Suprapubic skin (tissue), 4 donors: ENCODE measurements around the gene GALNT2. TPM values are rescaled to one million over a fixed set of nuclear protein-coding genes. Genes with fewer than 3 reads are reported as not detected.

ENCODE experiments used
- DNase-seq, 2 donors: peaks; one replicate each; pipeline ENCODE4 v3.0.0-alpha.2; 2019; ENCODE audit warnings: low spot score in 2 of 2
- H3K27ac ChIP-seq: fragments of 200-600 bp; sonication (generic); one replicate; pipeline ENCODE4 v1.5.1; 2019
- H3K27me3 ChIP-seq: fragments of 200-600 bp; sonication (generic); one replicate; pipeline ENCODE4 v1.5.1; 2019
- H3K36me3 ChIP-seq: fragments of 200-600 bp; sonication (generic); one replicate; pipeline ENCODE4 v1.5.1; 2019
- H3K4me1 ChIP-seq: fragments of 200-600 bp; sonication (generic); one replicate; pipeline ENCODE4 v1.5.1; 2019
- H3K4me3 ChIP-seq: fragments of 200-600 bp; sonication (generic); one replicate; pipeline ENCODE4 v1.5.1; 2019; ENCODE audit warnings: mild to moderate bottlenecking
- H3K9me3 ChIP-seq: fragments of 200-600 bp; sonication (generic); one replicate; pipeline ENCODE4 v1.5.1; 2019
- EP300 ChIP-seq: sonication (generic); formaldehyde crosslinking; IDR thresholded peaks from one replicate; pipeline ENCODE4 v1.6.1; 2017; ENCODE audit warnings: antibody characterized with exemption
- POLR2A ChIP-seq, 2 donors: fragments of 450-650 bp; IDR thresholded peaks; one replicate each; pipeline ENCODE4 v1.6.1; 2017; ENCODE audit warnings: antibody characterized with exemption in 2 of 2, mild to moderate bottlenecking in 2 of 2, moderate library complexity in 2 of 2
- POLR2AphosphoS5 ChIP-seq, 3 donors: sonication (generic); formaldehyde crosslinking; IDR thresholded peaks; one replicate each; pipeline ENCODE4 v1.6.1; 2017; ENCODE audit warnings: antibody characterized with exemption in 3 of 3
- WGBS: methylation state at CpG from one replicate; pipeline ENCODE4 v1.1.5; 2018; 5-methylcytosine and 5-hydroxymethylcytosine counted together
- total RNA-seq, 4 donors: library from RNA; depleted of rRNA; stranded (reverse); fragments of >200 nt; gene quantifications; one replicate each; pipeline ENCODE4 v1.1.0, GENCODE V29; 2016
- TF ChIP-seq, protein P1 (sequence below), 2 donors: fragments of 200-600 bp in 1 of 2; fragments of 450-650 bp in 1 of 2; sonication (generic) in 1 of 2; IDR thresholded peaks; one replicate each; pipeline ENCODE4 v1.5.1; 2016 to 2019; ENCODE audit warnings: antibody characterized with exemption in 2 of 2, mild to moderate bottlenecking in 1 of 2, moderate library complexity in 1 of 2

The GALNT2 gene
- total RNA-seq, 4 donors from 2014 or later = 24.1 to 40.2 (median 36.4) TPM

DNA sequence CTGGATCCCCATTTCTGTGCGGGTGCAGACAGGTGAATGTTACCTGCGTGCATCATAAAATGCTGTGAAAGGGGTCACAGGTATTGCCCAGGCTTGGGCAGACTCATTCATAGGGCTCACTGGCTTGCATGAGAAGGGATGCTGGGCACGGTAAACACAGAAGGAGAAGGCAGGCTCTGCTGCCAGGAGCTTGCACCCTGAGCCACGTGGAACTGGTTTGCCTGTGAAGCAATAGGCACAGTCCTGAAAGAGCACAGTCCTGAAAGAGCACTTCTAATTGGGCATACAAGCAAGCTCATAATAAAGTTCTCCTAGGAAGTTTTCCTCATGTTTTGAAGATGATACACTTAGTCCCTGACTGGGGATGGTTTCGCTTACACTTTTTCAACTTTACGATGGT is 40.9 kb downstream of the GALNT2 start:
- no peaks in the 10 kb centered on the region for H3K36me3 ChIP-seq
- H3K27me3 ChIP-seq = no peaks in the 10 kb centered on the region
- no peak overlapping the region for H3K27ac ChIP-seq
- no peak for DNase-seq
- peaks cover 55% of the 10 kb centered on the region for H3K4me1 ChIP-seq
- H3K4me3 ChIP-seq = no peak overlapping the region
- TF ChIP-seq EP300 (no peak), POLR2AphosphoS5 (IDR thresholded peaks at IDR 0.05) (no peak), POLR2A (IDR thresholded peaks at IDR 0.05) (no peak)
- TF ChIP-seq, protein P1, sequence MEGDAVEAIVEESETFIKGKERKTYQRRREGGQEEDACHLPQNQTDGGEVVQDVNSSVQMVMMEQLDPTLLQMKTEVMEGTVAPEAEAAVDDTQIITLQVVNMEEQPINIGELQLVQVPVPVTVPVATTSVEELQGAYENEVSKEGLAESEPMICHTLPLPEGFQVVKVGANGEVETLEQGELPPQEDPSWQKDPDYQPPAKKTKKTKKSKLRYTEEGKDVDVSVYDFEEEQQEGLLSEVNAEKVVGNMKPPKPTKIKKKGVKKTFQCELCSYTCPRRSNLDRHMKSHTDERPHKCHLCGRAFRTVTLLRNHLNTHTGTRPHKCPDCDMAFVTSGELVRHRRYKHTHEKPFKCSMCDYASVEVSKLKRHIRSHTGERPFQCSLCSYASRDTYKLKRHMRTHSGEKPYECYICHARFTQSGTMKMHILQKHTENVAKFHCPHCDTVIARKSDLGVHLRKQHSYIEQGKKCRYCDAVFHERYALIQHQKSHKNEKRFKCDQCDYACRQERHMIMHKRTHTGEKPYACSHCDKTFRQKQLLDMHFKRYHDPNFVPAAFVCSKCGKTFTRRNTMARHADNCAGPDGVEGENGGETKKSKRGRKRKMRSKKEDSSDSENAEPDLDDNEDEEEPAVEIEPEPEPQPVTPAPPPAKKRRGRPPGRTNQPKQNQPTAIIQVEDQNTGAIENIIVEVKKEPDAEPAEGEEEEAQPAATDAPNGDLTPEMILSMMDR (IDR thresholded peaks at IDR 0.05) = no peak
- H3K9me3 ChIP-seq = no peaks in the 10 kb centered on the region
- 85% methylated on average over 6 of the region's 6 CpGs for WGBS

DNA sequence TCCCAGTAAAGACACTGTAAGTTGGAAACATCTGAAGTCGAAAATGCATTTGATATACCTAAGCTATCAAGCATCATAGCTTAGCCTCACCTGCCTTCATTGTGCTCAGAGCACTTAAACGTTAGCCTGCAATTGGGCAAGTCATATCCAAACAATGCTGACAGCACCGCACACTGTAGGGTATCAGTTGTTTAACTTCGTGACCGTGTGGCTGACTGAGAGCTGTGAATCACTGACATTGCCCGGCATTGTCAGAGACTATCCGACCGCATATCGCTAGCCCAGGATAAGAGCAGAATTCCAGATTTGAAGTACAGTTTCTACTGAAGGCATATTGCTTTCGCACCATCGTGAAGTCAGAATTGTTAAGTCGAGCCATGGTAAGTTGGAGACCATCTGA is 41.5 kb downstream of the GALNT2 start:
- no peak for TF ChIP-seq POLR2AphosphoS5 (IDR thresholded peaks at IDR 0.05)
- no peak for TF ChIP-seq EP300
- TF ChIP-seq, protein P1 (IDR thresholded peaks at IDR 0.05) = no peak
- TF ChIP-seq POLR2A (IDR thresholded peaks at IDR 0.05) = no peak
- Histone ChIP-seq H3K4me3 (no peak overlapping the region), H3K9me3 (no peaks in the 10 kb centered on the region), H3K27ac (no peak overlapping the region), H3K36me3 (no peaks in the 10 kb centered on the region), H3K4me1 (peaks cover 60% of the 10 kb centered on the region), H3K27me3 (no peaks in the 10 kb centered on the region)
- WGBS = 93% methylated on average over 12 of the region's 12 CpGs
- DNase-seq = no peak

DNA sequence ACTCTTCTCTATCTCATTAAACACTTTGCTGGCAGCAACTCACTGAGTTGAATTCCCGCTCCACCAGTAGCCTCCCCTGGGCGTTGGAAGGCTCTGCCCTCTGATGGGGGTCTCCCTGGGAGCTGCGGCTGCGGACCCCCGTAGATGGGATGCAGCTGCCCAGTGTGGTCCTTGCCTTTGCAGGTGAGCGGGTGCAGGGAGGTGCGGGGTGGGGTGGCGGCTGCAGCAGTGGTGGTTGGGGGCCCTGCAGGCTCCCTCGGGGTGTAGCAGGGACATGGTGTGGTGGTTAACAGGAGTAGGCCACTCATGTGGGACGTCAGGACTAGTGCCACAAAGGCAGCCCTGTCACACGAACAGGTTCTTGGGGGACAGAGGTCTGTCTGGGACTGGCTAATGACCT is 42.0 kb downstream of the GALNT2 start:
- H3K4me3 ChIP-seq = no peak overlapping the region
- TF ChIP-seq EP300 (no peak), POLR2A (IDR thresholded peaks at IDR 0.05) (no peak), POLR2AphosphoS5 (IDR thresholded peaks at IDR 0.05) (no peak)
- TF ChIP-seq, protein P1 (IDR thresholded peaks at IDR 0.05) = no peak
- DNase-seq = no peak
- H3K27ac ChIP-seq = no peak overlapping the region
- no peaks in the 10 kb centered on the region for H3K36me3 ChIP-seq
- no peaks in the 10 kb centered on the region for H3K27me3 ChIP-seq
- peaks cover 60% of the 10 kb centered on the region for H3K4me1 ChIP-seq
- WGBS = 100% methylated on average over 6 of the region's 11 CpGs
- H3K9me3 ChIP-seq = no peaks in the 10 kb centered on the region

DNA sequence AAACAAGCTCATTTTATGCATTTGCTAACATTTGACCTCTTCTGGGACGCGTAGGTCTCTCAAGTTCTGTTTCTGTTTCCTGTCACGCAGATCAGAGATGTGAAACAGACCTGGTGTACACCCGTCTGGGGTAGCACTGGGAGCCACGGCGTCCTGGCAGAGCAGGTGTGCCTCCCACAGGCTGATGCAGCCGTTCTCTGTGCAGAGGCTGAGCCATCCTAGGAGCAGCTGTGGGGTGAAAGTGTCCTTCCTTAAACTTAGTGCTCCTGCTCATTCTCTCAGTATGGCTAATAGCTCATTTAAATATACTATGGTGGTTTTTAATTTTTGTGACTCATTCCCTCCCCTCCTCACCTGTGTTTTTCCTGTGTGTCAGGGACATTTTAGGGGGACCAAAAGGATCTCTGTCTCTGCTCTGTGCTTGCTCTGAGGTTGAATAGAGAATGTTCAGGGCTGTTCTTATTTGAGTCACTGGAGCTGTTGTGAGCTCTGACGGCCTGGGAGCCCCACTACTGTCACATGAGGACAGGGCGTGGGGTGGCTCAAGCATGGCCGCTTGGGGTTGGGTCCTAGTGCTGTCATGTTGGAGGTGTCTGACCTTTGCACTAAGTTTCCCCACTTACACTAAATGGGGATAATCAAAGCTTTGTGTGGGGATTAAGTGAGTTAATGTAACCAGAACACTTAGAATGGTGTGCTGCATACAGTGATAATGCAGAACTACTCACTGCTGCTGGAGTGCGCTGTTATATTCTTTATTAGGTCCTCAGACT is 43.0 kb downstream of the GALNT2 start:
- no peak overlapping the region for H3K27ac ChIP-seq
- H3K4me3 ChIP-seq = no peak overlapping the region
- H3K36me3 ChIP-seq = no peaks in the 10 kb centered on the region
- H3K4me1 ChIP-seq = peaks cover 49% of the 10 kb centered on the region
- no peaks in the 10 kb centered on the region for H3K9me3 ChIP-seq
- DNase-seq = no peak
- TF ChIP-seq POLR2AphosphoS5 (IDR thresholded peaks at IDR 0.05) (no peak), EP300 (no peak), POLR2A (IDR thresholded peaks at IDR 0.05) (no peak)
- TF ChIP-seq, protein P1 (IDR thresholded peaks at IDR 0.05) = no peak
- WGBS = 75% methylated on average over 11 of the region's 11 CpGs
- H3K27me3 ChIP-seq = no peaks in the 10 kb centered on the region

DNA sequence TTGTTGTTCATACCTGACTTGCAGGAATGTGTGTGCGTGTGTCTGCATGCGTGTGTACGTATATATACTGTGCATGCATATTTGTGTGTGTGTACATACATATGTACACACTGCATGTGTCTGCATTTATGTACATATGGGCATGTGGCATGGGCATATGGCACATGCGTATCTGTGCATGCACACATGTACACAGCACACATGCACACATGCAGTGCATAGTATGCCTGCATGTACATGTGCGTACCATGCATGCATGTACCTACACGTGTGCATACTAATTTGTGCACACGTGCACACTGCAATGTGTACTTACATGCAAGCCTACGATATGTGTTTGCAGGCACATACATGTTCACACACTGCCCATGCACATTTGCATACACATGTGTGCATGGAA is 43.9 kb downstream of the GALNT2 start:
- no peaks in the 10 kb centered on the region for H3K9me3 ChIP-seq
- WGBS = 86% methylated on average over 8 of the region's 8 CpGs
- H3K27ac ChIP-seq = no peak overlapping the region
- H3K4me1 ChIP-seq = peaks cover 41% of the 10 kb centered on the region
- TF ChIP-seq POLR2AphosphoS5 (IDR thresholded peaks at IDR 0.05) (no peak), EP300 (no peak), POLR2A (IDR thresholded peaks at IDR 0.05) (no peak)
- TF ChIP-seq, protein P1 (IDR thresholded peaks at IDR 0.05) = no peak
- H3K36me3 ChIP-seq = no peaks in the 10 kb centered on the region
- DNase-seq = no peak
- no peak overlapping the region for H3K4me3 ChIP-seq
- H3K27me3 ChIP-seq = no peaks in the 10 kb centered on the region
